Measurements from ENCODE around the gene ZNF593.
A peak's percentile ranks its signal among the peaks of the same experiment; 100 is the strongest.

ZNF593 gene

GRCh38 chr1:26158908-26159742 lies 10.6 kb upstream of the ZNF593 start, which contains the start of gene FAM110D:
Gene FAM110D (plus strand): TSS chr1:26159079. CDS start chr1:26161292, 2,213 bp downstream.
- no peak within 1 kb of the TSS for H3K4me3 ChIP-seq (ENCODE audit: low read depth, low read length)
- TF ChIP-seq CTCF (IDR thresholded peaks at IDR 0.05; ENCODE audit: low read depth, low read length, missing control alignments): no peak
- DNase-seq (ENCODE audit: low read depth): no peak
- in situ Hi-C loops (cut with HindIII; ENCODE audit: low sequenced_read_pairs): no loop called here

- H3K4me3 ChIP-seq (ENCODE audit: low read depth, low read length): no peak overlapping the region
- DNase-seq (ENCODE audit: low read depth): no peak
- in situ Hi-C loops (cut with HindIII; ENCODE audit: low sequenced_read_pairs): no loop called here
- no peak for TF ChIP-seq CTCF (IDR thresholded peaks at IDR 0.05; ENCODE audit: low read depth, low read length, missing control alignments)
Measured at GRCh38 chr1:26159743-26160039, 10.0 kb upstream of the ZNF593 start.

- no peak for DNase-seq (ENCODE audit: low read depth)
- peak overlapping the region; percentile 36 for H3K4me3 ChIP-seq (ENCODE audit: low read depth, low read length)
- no peak for TF ChIP-seq CTCF (IDR thresholded peaks at IDR 0.05; ENCODE audit: low read depth, low read length, missing control alignments)
- in situ Hi-C loops (cut with HindIII; ENCODE audit: low sequenced_read_pairs): no loop called here
Measured at GRCh38 chr1:26160527-26161414, 8.9 kb upstream of the ZNF593 start.

GRCh38 chr1:26161415-26162219 lies 8.1 kb upstream of the ZNF593 start:
- no peak for DNase-seq (ENCODE audit: low read depth)
- no peak for TF ChIP-seq CTCF (IDR thresholded peaks at IDR 0.05; ENCODE audit: low read depth, low read length, missing control alignments)
- in situ Hi-C loops (cut with HindIII; ENCODE audit: low sequenced_read_pairs): no loop called here
- H3K4me3 ChIP-seq (ENCODE audit: low read depth, low read length): peak overlapping the region; percentile 36

- in situ Hi-C loops (cut with HindIII; ENCODE audit: low sequenced_read_pairs): no loop called here
- H3K4me3 ChIP-seq (ENCODE audit: low read depth, low read length): peak overlapping the region; percentile 36
- no peak for DNase-seq (ENCODE audit: low read depth)
- TF ChIP-seq CTCF (IDR thresholded peaks at IDR 0.05; ENCODE audit: low read depth, low read length, missing control alignments): no peak
Measured at GRCh38 chr1:26162220-26162709, 7.4 kb upstream of the ZNF593 start.

- H3K4me3 ChIP-seq (ENCODE audit: low read depth, low read length): peak overlapping the region; percentile 28
- in situ Hi-C loops (cut with HindIII; ENCODE audit: low sequenced_read_pairs): no loop called here
- no peak for TF ChIP-seq CTCF (IDR thresholded peaks at IDR 0.05; ENCODE audit: low read depth, low read length, missing control alignments)
- DNase-seq (ENCODE audit: low read depth): no peak
Measured at GRCh38 chr1:26163684-26164035, 6.0 kb upstream of the ZNF593 start.
